Measurements from ENCODE around the gene SBK3. TPM values are rescaled to one million over a fixed set of nuclear protein-coding genes. Genes with fewer than 3 reads are reported as not detected.

The SBK3 gene
- total RNA-seq, 1 donor from 2014 or later = not detected

DNA sequence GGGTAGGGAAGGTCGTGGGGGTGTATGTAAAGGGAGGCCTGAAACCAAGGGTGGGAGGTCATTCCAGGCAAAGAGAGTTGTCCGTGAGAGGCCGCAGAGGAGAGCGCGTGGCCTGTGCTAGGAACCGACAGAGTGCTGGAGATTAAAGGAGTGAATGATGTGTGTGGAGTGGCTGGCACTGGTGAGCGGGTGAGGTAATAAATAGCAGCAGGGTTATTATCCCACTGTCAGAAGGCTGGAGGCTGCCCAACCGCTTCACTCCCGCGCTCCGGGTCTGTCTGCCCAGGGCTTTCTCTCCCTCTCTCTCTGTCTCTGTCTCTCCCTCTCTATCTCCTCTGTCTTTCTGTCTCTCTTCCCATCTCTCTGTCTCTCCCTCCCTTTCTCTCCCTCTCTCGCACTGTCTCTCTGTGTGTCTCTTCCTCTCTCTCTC lies 17.9 kb upstream of the SBK3 start:
- Mint-ChIP-seq H3K4me1 (ENCODE audit: low read depth) (no peaks in the 10 kb centered on the region), H3K4me3 (no peak overlapping the region), H3K36me3 (ENCODE audit: low read depth) (no peaks in the 10 kb centered on the region), H3K9me3 (no peaks in the 10 kb centered on the region), H3K27ac (no peak overlapping the region), H3K27me3 (ENCODE audit: insufficient read depth) (peaks cover 6% of the 10 kb centered on the region)
- intact Hi-C loops (cut with micrococcal nuclease) = no loop called here
- DNase-seq (ENCODE audit: low spot score) = no peak

GRCh38 chr19:55559684-55560083 lies 14.3 kb upstream of the SBK3 start:
- H3K27ac Mint-ChIP-seq = no peak overlapping the region
- H3K4me3 Mint-ChIP-seq = no peak overlapping the region
- intact Hi-C loops (cut with micrococcal nuclease) = no loop called here

DNA sequence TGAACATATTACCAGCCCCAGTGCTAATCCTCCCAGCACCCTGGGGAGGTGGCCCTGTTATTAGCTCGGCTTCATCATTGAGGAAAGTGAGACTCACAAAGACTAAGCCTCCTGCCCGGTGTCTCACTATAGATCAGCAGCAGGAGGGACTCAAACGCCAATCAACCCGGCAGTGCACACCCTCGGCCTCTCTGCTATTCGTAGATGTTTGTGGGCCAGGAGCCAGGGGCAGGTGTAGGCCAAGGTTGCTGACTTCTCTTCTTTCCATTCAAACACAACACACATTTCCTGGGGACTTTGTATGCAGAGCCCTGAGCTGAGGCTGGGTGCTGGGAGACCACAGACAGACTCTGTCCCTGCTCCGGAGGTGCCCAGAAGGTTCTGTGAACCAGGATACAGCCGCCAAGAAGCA lies 9.4 kb upstream of the SBK3 start:
- intact Hi-C loops (cut with micrococcal nuclease) = no loop called here
- DNase-seq (ENCODE audit: low spot score) = no peak
- Mint-ChIP-seq H3K36me3 (ENCODE audit: low read depth) (no peaks in the 10 kb centered on the region), H3K9me3 (no peaks in the 10 kb centered on the region), H3K27me3 (ENCODE audit: insufficient read depth) (peaks cover 4% of the 10 kb centered on the region), H3K27ac (no peak overlapping the region), H3K4me3 (no peak overlapping the region), H3K4me1 (ENCODE audit: low read depth) (no peaks in the 10 kb centered on the region)

More at GRCh38 chr19:55559684-55560083, 14.3 kb upstream of the SBK3 start:
- Mint-ChIP-seq H3K36me3 (ENCODE audit: low read depth) (no peaks in the 10 kb centered on the region), H3K9me3 (no peaks in the 10 kb centered on the region), H3K27me3 (ENCODE audit: insufficient read depth) (peaks cover 2% of the 10 kb centered on the region), H3K4me1 (ENCODE audit: low read depth) (no peaks in the 10 kb centered on the region)
- DNase-seq (ENCODE audit: low spot score) = no peak

DNA sequence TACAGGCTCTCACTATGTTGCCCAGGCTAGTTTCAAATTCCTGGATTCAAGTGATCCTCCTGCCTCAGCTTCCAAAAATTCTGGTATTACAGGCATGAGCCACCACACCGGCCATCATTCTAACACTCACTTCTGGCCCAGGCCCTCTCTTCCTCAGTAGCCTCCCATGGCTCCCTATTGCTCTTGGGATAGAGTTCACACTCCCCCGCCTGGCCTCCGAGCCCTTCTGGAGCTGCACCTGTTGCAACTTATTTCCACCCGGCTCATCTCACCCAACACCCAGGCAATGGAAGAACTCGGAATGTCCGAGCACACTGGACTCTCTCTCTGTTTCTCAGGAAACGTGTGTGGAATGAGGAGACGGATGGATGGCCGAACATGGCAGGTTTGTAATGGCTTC lies 9.0 kb upstream of the SBK3 start:
- no peak for DNase-seq (ENCODE audit: low spot score)
- Mint-ChIP-seq H3K9me3 (no peaks in the 10 kb centered on the region), H3K4me1 (ENCODE audit: low read depth) (no peaks in the 10 kb centered on the region), H3K36me3 (ENCODE audit: low read depth) (no peaks in the 10 kb centered on the region), H3K27ac (no peak overlapping the region), H3K27me3 (ENCODE audit: insufficient read depth) (peaks cover 4% of the 10 kb centered on the region), H3K4me3 (no peak overlapping the region)
- intact Hi-C loops (cut with micrococcal nuclease) = no loop called here

DNA sequence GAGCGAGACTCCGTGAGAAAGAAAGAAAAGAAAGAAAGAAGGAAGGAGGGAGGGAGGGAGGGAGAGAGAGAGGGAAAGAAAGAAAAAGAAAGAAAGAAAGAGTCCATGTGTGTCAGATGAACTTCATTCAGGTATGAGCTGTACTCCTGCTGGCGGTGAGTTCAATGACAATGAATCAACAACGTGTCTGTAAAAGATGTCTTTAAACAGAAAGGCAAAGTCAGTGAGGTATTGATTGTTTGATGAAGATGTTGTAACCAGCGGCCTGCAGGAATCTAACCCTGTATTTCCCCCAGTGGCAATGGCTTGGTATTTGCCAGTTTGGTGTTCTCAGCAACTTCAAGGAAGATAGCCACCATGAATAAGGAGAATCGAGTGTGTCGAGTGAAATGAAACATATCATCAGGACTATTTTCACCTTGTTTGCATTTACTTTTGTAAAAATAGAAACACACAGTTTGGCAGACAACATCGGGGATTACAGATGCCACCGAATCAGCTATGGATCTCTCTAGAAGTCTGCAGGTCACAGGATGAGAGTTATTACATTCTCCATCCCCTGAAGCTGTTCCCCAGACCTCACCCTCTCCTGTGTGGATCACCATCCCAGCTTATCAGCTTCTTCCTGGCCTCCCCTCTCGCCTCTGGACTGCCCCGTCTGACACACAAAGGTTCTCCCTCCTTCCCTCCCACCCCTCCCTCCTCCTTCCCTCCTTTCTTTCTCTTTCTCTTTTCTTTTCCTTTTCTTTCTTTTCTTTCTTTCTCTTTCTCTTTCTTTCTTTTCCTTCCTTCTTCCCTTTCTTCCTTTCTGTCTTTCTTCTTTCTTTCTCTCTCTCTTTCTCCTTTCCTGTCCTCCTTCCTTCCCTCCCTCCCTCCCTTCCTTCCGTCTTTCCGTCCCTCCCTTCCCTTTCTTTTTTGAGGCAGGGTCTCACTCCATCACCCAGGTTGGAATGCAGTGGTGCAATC lies 8.2 kb upstream of the SBK3 start:
- H3K4me3 Mint-ChIP-seq = no peak overlapping the region
- no peaks in the 10 kb centered on the region for H3K4me1 Mint-ChIP-seq (ENCODE audit: low read depth)
- no peaks in the 10 kb centered on the region for H3K36me3 Mint-ChIP-seq (ENCODE audit: low read depth)
- intact Hi-C loops (cut with micrococcal nuclease) = no loop called here
- H3K27me3 Mint-ChIP-seq (ENCODE audit: insufficient read depth) = peaks cover 4% of the 10 kb centered on the region
- no peak overlapping the region for H3K27ac Mint-ChIP-seq
- DNase-seq (ENCODE audit: low spot score) = no peak
- H3K9me3 Mint-ChIP-seq = no peaks in the 10 kb centered on the region

DNA sequence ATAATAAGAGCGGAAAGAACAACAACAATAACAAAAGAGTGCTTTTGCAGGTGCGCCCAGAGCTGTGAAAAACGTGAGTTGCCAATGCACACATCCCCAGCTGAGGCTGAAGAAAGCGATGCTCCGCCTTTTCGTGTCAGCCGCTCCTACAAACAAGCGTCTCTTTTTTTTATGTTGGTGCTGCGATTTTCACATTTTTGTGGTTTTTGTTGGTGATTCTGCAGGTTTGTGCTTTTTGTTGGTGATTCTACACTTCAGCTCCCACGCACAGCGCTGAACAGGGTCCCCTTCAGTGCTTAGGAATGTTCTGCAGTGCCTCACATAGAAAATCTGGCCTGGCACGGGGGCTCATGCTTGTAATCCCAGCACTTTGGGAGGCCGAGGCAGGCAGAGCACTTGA lies 7.3 kb upstream of the SBK3 start:
- intact Hi-C loops (cut with micrococcal nuclease) = no loop called here
- no peaks in the 10 kb centered on the region for H3K4me1 Mint-ChIP-seq (ENCODE audit: low read depth)
- peaks cover 5% of the 10 kb centered on the region for H3K27me3 Mint-ChIP-seq (ENCODE audit: insufficient read depth)
- no peaks in the 10 kb centered on the region for H3K36me3 Mint-ChIP-seq (ENCODE audit: low read depth)
- H3K4me3 Mint-ChIP-seq = no peak overlapping the region
- H3K27ac Mint-ChIP-seq = no peak overlapping the region
- no peak for DNase-seq (ENCODE audit: low spot score)
- no peaks in the 10 kb centered on the region for H3K9me3 Mint-ChIP-seq

DNA sequence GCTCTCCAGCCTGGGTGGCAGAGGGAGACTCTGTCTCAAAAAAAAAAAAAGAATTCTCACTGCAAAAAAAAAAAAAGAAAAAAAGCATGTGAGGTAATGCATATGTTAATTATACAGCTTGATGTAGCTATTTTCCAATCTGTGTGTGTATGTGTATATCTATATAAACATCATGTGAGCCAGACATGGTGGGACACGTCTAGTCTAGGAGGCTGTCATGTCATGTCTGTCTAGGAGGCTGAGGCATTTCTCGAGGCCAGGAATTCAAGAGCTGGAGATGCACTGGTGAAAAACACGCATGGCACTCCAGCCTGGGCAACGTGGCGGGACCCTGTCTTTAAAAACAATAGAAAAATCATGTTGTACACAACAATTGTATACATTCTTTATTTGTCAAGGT lies 6.9 kb upstream of the SBK3 start:
- peaks cover 8% of the 10 kb centered on the region for H3K27me3 Mint-ChIP-seq (ENCODE audit: insufficient read depth)
- H3K4me1 Mint-ChIP-seq (ENCODE audit: low read depth) = peaks cover 4% of the 10 kb centered on the region
- no peaks in the 10 kb centered on the region for H3K9me3 Mint-ChIP-seq
- H3K27ac Mint-ChIP-seq = no peak overlapping the region
- H3K36me3 Mint-ChIP-seq (ENCODE audit: low read depth) = no peaks in the 10 kb centered on the region
- no peak for DNase-seq (ENCODE audit: low spot score)
- intact Hi-C loops (cut with micrococcal nuclease) = no loop called here
- no peak overlapping the region for H3K4me3 Mint-ChIP-seq

GRCh38 chr19:55550321-55550650 lies 4.9 kb upstream of the SBK3 start:
- intact Hi-C loops (cut with micrococcal nuclease) = no loop called here
- Mint-ChIP-seq H3K27me3 (ENCODE audit: insufficient read depth) (peaks cover 11% of the 10 kb centered on the region), H3K36me3 (ENCODE audit: low read depth) (no peaks in the 10 kb centered on the region)

DNA sequence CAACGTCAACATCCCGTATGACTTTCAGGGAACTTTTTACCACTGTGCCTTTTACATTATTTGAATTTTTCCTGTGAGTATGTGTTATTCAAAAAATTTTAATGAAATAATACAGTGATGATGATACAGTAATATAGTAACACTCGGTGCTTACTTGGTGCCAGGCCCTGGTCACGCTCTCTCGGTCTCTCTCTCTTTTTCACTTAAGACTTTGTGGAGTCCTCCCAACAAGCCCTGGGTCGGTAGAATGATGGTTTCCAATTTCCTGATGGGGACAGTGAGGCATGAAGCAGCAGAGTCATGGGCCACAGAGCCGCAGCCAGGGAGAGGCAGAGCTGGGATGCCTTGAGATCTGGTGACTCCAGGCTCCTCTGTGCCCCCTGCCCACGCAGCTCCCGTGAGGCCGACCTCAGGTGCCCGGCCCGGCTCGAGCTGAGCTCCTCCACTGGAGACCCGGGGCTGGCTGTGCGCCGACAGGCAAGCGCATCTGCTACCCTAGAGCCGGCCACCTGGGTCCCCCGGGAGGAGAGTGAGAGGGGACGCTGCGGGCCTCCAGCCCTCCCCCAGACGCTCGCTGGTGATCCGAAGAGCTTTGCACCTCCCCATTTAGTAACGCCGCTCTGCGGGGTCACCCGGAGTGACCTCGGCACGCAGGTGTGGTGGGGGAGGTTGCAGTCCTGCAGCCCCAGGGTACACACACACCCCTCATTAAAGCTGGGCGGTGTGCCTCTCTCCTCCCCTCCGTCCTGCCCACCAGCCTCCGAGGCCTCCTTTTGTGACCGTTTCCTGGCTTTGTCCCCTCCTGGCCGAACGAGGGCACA lies 4.4 kb upstream of the SBK3 start:
- intact Hi-C loops (cut with micrococcal nuclease) = no loop called here
- no peak overlapping the region for H3K4me3 Mint-ChIP-seq
- H3K9me3 Mint-ChIP-seq = no peaks in the 10 kb centered on the region
- peaks cover 11% of the 10 kb centered on the region for H3K27me3 Mint-ChIP-seq (ENCODE audit: insufficient read depth)
- DNase-seq (ENCODE audit: low spot score) = no peak
- H3K4me1 Mint-ChIP-seq (ENCODE audit: low read depth) = peaks cover 5% of the 10 kb centered on the region
- H3K36me3 Mint-ChIP-seq (ENCODE audit: low read depth) = no peaks in the 10 kb centered on the region
- H3K27ac Mint-ChIP-seq = no peak overlapping the region

More at GRCh38 chr19:55550321-55550650, 4.9 kb upstream of the SBK3 start:
- H3K27ac Mint-ChIP-seq = no peak overlapping the region
- DNase-seq (ENCODE audit: low spot score) = no peak
- H3K4me1 Mint-ChIP-seq (ENCODE audit: low read depth) = peaks cover 5% of the 10 kb centered on the region
- no peaks in the 10 kb centered on the region for H3K9me3 Mint-ChIP-seq
- H3K4me3 Mint-ChIP-seq = no peak overlapping the region

DNA sequence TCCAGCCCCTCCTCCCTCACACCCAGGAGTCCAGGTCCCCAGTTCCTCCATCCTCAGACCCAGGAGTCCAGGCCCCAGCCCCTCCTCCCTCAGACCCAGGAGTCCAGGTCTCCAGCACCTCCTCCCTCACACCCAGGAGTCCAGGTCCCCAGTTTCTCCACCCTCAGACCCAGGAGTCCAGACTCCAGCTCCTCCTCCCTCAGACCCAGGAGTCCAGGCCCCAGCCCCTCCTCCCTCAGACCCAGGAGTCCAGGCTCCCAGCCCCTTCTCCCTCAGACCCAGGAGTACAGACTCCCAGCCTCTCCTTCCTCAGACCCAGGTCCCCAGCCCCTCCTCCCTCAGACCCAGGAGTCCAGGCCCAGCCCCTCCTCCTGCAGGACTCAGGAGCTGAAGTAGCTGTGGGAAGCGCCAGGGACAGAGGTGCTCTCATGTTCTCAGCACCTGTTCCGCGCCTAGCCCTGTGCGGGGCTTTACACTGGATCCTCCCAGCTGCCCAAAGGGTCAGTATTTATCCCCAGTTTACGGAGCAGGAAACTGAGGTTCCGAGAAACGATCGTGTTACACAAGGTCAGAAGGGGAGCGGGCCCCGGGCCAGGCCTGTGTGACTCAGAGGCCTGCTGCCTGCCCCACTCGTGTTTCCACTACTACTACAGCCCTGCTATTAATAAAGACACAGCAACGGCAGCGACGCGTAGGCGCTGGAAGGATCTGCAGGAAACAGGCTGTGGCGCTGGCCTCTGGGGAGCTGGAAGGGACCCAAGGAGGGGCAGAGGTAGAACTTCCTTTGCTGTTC lies 1.7 kb upstream of the SBK3 start:
- no peak for DNase-seq (ENCODE audit: low spot score)
- H3K4me1 Mint-ChIP-seq (ENCODE audit: low read depth) = peaks cover 5% of the 10 kb centered on the region
- peaks cover 8% of the 10 kb centered on the region for H3K27me3 Mint-ChIP-seq (ENCODE audit: insufficient read depth)
- intact Hi-C loops (cut with micrococcal nuclease) = no loop called here
- H3K4me3 Mint-ChIP-seq = no peak overlapping the region
- peaks cover 4% of the 10 kb centered on the region for H3K9me3 Mint-ChIP-seq
- no peak overlapping the region for H3K27ac Mint-ChIP-seq
- no peaks in the 10 kb centered on the region for H3K36me3 Mint-ChIP-seq (ENCODE audit: low read depth)

GRCh38 chr19:55546011-55546410 lies 668 bp upstream of the SBK3 start:
- Mint-ChIP-seq H3K27ac (no peak overlapping the region), H3K9me3 (peaks cover 4% of the 10 kb centered on the region), H3K36me3 (ENCODE audit: low read depth) (no peaks in the 10 kb centered on the region), H3K27me3 (ENCODE audit: insufficient read depth) (peaks cover 8% of the 10 kb centered on the region), H3K4me1 (ENCODE audit: low read depth) (peaks cover 5% of the 10 kb centered on the region), H3K4me3 (no peak overlapping the region)
- DNase-seq (ENCODE audit: low spot score) = no peak
- intact Hi-C loops (cut with micrococcal nuclease) = no loop called here

GRCh38 chr19:55544776-55545439 lies 435 bp downstream of the SBK3 start:
- Mint-ChIP-seq H3K9me3 (peaks cover 4% of the 10 kb centered on the region), H3K36me3 (ENCODE audit: low read depth) (no peaks in the 10 kb centered on the region), H3K27ac (no peak overlapping the region), H3K27me3 (ENCODE audit: insufficient read depth) (peaks cover 8% of the 10 kb centered on the region), H3K4me1 (ENCODE audit: low read depth) (peaks cover 5% of the 10 kb centered on the region), H3K4me3 (no peak overlapping the region)
- DNase-seq (ENCODE audit: low spot score) = no peak
- intact Hi-C loops (cut with micrococcal nuclease) = no loop called here
